HepG2 (cell line): ENCODE data around the gene IL2RG. TPM values are rescaled to one million over a fixed set of nuclear protein-coding genes. Genes with fewer than 3 reads are reported as not detected.

ENCODE experiments used
- ATAC-seq: fragments of 200-7000 bp; cut with Tn5 transposase; 3 replicates; pipeline ENCODE4 v1.9.1; 2020; ENCODE audit warnings: mild to moderate bottlenecking, moderate library complexity
- BruUV-seq: library from RNA; stranded (reverse); fragments of 400-500 nt; replicated peaks from 2 replicates; lab custom pipeline; 2021; lab: Mats Ljungman, UMichigan
- CTCF ChIA-PET: fragments of 300-600 bp; formaldehyde crosslinking; extraction: SDS; loops from one replicate; lab custom pipeline; 2021; ENCODE audit warnings: low total read pairs, inconsistent platforms, low intra/inter-chr PET ratio; lab: Yijun Ruan, JAX
- POLR2A ChIA-PET: fragments of 350-600 bp; sonication (Branson Sonifier 250); formaldehyde crosslinking; loops from one replicate; lab custom pipeline; 2020; ENCODE audit warnings: antibody characterized with exemption, inconsistent platforms; lab: Yijun Ruan, JAX
- DNase-seq: peaks from one replicate; pipeline ENCODE4 v3.0.0-alpha.2; 2015; ENCODE audit warnings: low spot score
- FAIRE-seq: peaks from 3 replicates; lab custom pipeline; 2011; peaks lifted over from hg19 to GRCh38; lab: Jason Lieb, UNC
- H2AFZ ChIP-seq: one replicate; pipeline ENCODE4 v1.6.1; 2011; ENCODE audit warnings: low read length, inconsistent platforms
- H3K27ac ChIP-seq: fragments of 300-600 bp; 3 replicates; pipeline ENCODE4 v1.8.0; 2011; ENCODE audit warnings: mixed run types, mild to moderate bottlenecking, mixed read lengths, low read length, inconsistent platforms; ENCODE audit not compliant: insufficient read depth; ENCODE audit errors: extremely low read length
- H3K27me3 ChIP-seq, 2 experiments: fragments of 200-600 bp in 1 of 2; 2 replicates in 1 of 2; 3 replicates in 1 of 2; pipeline versions ENCODE4 v1.6.0 to v1.8.0; 2011; ENCODE audit warnings: low read length in 2 of 2, mild to moderate bottlenecking in 2 of 2, moderate library complexity in 2 of 2, inconsistent platforms in 1 of 2; ENCODE audit not compliant: insufficient read depth in 2 of 2, control insufficient read depth in 1 of 2
- H3K36me3 ChIP-seq, 2 experiments: fragments of 200-600 bp in 1 of 2; replicated peaks in 1 of 2; 2 replicates in 1 of 2; 3 replicates in 1 of 2; pipeline versions ENCODE4 v1.5.1 to v1.8.0; 2011; ENCODE audit warnings: low read length in 2 of 2, inconsistent platforms in 1 of 2; ENCODE audit not compliant: insufficient read depth in 2 of 2, control insufficient read depth in 1 of 2
- H3K4me1 ChIP-seq: 2 replicates; pipeline ENCODE4 v1.5.1; 2012; ENCODE audit warnings: low read length, inconsistent platforms; ENCODE audit not compliant: insufficient read depth
- H3K4me2 ChIP-seq: 2 replicates; pipeline ENCODE4 v1.6.0; 2011; ENCODE audit warnings: low read depth, low read length, inconsistent platforms
- H3K4me3 ChIP-seq, 3 experiments: fragments of 200-600 bp in 1 of 3; sonication (generic), shearing (Covaris generic) in 1 of 3; replicated peaks in 1 of 3; 2 replicates each; pipeline ENCODE4 v1.5.1; 2011 to 2016; ENCODE audit warnings: low read length in 3 of 3, inconsistent platforms in 2 of 3, low read depth in 2 of 3, mild to moderate bottlenecking in 2 of 3, control low read depth in 1 of 3, mixed read lengths in 1 of 3; ENCODE audit not compliant: insufficient read depth in 1 of 3
- H3K79me2 ChIP-seq: one replicate; pipeline ENCODE4 v1.6.1; 2011; ENCODE audit warnings: low read length, inconsistent platforms; ENCODE audit not compliant: insufficient read depth
- H3K9ac ChIP-seq: 2 replicates; pipeline ENCODE4 v1.6.0; 2011; ENCODE audit warnings: mild to moderate bottlenecking, low read depth, low read length, inconsistent platforms; ENCODE audit not compliant: insufficient read depth
- H3K9me3 ChIP-seq: 2 replicates; pipeline ENCODE4 v1.5.1; 2012; ENCODE audit warnings: mild to moderate bottlenecking, low read length
- H4K20me1 ChIP-seq: 2 replicates; pipeline ENCODE4 v1.6.0; 2011; ENCODE audit warnings: inconsistent platforms, mild to moderate bottlenecking, low read length, moderate library complexity; ENCODE audit not compliant: insufficient read depth
- NAIF1 ChIP-seq: sonication (generic); formaldehyde crosslinking; IDR thresholded peaks from 2 replicates; pipeline ENCODE4 v1.5.0; 2020; ENCODE audit warnings: mild to moderate bottlenecking, missing genetic modification reagents, borderline replicate concordance
- ZNF558 ChIP-seq: sonication (generic); formaldehyde crosslinking; IDR thresholded peaks from 2 replicates; pipeline ENCODE4 v1.9.0; 2022; ENCODE audit warnings: mild to moderate bottlenecking, missing genetic modification reagents, borderline replicate concordance
- ZNF644 ChIP-seq: IDR thresholded peaks from 2 replicates; pipeline ENCODE4 v1.6.1; 2016; ENCODE audit warnings: low read depth
- WGBS: methylation state at CpG from one replicate; pipeline ENCODE4 v1.1.6; 2017; ENCODE audit warnings: low lambda C conversion rate; 5-methylcytosine and 5-hydroxymethylcytosine counted together
- in situ Hi-C: cut with HindIII; loops from 2 replicates; pipeline ENCODE4 v1.10.0; 2017; ENCODE audit warnings: low pct_unique_long_range_greater_than_20kb; ENCODE audit not compliant: extremely low pct_ligation_motif_present
- intact Hi-C: fragments of 100-400 bp; cut with micrococcal nuclease; formaldehyde crosslinking; loops from one replicate; pipeline ENCODE4 v1.10.0; 2022; ENCODE audit not compliant: unreplicated experiment
- polyA plus RNA-seq, 8 experiments: library from polyadenylated mRNA; depleted of rRNA in 3 of 8; stranded (reverse) in 7 of 8; unstranded in 1 of 8; fragments of >200 nt; fragmentation: Illumina TruSeq in 4 of 8; extraction: Trizol in 4 of 8; gene quantifications; 2 replicates each; pipeline versions ENCODE4 v1.2.1 to v1.2.3, GENCODE V29; 2011 to 2016; ENCODE audit warnings: low read depth in 4 of 8, missing spikeins in 1 of 8, mixed read lengths in 1 of 8; ENCODE audit not compliant: insufficient read depth in 1 of 8
- total RNA-seq, 5 experiments: library from RNA; depleted of rRNA; stranded (reverse); fragments of >200 nt; fragmentation: Illumina TruSeq; extraction: Trizol; gene quantifications; 2 replicates each; pipeline ENCODE4 v1.2.3, GENCODE V29; 2016; ENCODE audit warnings: low read depth in 1 of 5
- TF ChIP-seq, protein P1 (sequence below): sonication (generic); formaldehyde crosslinking; IDR thresholded peaks from 2 replicates; pipeline ENCODE4 v1.5.0; 2020; ENCODE audit warnings: mild to moderate bottlenecking, missing genetic modification reagents, borderline replicate concordance
- TF ChIP-seq, protein P2 (sequence below): sonication (generic); formaldehyde crosslinking; IDR thresholded peaks from 2 replicates; pipeline ENCODE4 v1.4.0; 2020; ENCODE audit warnings: missing genetic modification reagents, borderline replicate concordance

IL2RG gene
- total and polyA plus RNA-seq, 2 of the 13 experiments (the other 11 are each of a cell fraction or from before 2014, with no cell fraction given) = 0.98 TPM; not detected in 1

DNA sequence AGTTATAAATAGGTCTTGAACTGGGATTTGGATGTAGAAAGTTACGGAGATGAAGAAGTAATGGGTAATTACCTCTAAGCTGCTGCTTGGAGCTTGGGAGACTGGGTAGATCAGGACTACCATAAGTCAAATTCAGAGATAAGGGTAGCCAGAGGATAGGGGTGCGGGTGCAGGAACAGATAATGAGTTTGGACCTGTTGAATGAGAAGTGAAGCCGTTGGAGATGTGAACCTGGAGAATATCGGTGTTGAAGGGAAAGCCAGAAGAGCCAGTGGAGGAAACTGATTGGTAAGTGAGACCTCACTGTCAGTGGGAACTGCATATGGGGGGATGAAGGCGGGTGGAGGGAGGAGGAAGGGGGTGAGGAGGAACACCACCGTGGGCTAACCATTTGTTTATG lies 16.3 kb downstream of the IL2RG start:
- POLR2A ChIA-PET = no interaction called here
- Histone ChIP-seq H3K36me3 (no peaks in the 10 kb centered on the region), H3K4me3 (peak overlapping the region; percentile 66 to 75 (median 73)), H3K9me3 (no peaks in the 10 kb centered on the region), H3K27ac (peak overlapping the region; percentile 44)
- intact Hi-C loops = loop anchor here (5.0 kb wide), 1 partner anchor 87 kb away; no protein-coding TSS in a partner anchor
- no peak for ATAC-seq
- no peak for TF ChIP-seq ZNF558 (CRISPR knock-in tag)
- TF ChIP-seq, protein P1, sequence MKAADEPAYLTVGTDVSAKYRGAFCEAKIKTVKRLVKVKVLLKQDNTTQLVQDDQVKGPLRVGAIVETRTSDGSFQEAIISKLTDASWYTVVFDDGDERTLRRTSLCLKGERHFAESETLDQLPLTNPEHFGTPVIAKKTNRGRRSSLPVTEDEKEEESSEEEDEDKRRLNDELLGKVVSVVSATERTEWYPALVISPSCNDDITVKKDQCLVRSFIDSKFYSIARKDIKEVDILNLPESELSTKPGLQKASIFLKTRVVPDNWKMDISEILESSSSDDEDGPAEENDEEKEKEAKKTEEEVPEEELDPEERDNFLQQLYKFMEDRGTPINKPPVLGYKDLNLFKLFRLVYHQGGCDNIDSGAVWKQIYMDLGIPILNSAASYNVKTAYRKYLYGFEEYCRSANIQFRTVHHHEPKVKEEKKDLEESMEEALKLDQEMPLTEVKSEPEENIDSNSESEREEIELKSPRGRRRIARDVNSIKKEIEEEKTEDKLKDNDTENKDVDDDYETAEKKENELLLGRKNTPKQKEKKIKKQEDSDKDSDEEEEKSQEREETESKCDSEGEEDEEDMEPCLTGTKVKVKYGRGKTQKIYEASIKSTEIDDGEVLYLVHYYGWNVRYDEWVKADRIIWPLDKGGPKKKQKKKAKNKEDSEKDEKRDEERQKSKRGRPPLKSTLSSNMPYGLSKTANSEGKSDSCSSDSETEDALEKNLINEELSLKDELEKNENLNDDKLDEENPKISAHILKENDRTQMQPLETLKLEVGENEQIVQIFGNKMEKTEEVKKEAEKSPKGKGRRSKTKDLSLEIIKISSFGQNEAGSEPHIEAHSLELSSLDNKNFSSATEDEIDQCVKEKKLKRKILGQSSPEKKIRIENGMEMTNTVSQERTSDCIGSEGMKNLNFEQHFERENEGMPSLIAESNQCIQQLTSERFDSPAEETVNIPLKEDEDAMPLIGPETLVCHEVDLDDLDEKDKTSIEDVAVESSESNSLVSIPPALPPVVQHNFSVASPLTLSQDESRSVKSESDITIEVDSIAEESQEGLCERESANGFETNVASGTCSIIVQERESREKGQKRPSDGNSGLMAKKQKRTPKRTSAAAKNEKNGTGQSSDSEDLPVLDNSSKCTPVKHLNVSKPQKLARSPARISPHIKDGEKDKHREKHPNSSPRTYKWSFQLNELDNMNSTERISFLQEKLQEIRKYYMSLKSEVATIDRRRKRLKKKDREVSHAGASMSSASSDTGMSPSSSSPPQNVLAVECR = no peak
- TF ChIP-seq, all 625 proteins: peak for 0
- DNase-seq (no peak), FAIRE-seq (no peak)
- BruUV-seq = TSS peak; percentile 95
- WGBS = 52% methylated on average over 6 of the region's 6 CpGs
- Histone ChIP-seq H3K27me3 (no peaks in the 10 kb centered on the region; a peak in 1 of 5 replicates), H4K20me1 (no peaks in the 10 kb centered on the region), H3K4me1 (peaks cover 29% of the 10 kb centered on the region), H2AFZ (no peak overlapping the region), H3K4me2 (peak overlapping the region; percentile 83), H3K9ac (peak overlapping the region; percentile 66), H3K79me2 (no peaks in the 10 kb centered on the region)
- CTCF ChIA-PET = no interaction called here
- in situ Hi-C loops = no loop called here

DNA sequence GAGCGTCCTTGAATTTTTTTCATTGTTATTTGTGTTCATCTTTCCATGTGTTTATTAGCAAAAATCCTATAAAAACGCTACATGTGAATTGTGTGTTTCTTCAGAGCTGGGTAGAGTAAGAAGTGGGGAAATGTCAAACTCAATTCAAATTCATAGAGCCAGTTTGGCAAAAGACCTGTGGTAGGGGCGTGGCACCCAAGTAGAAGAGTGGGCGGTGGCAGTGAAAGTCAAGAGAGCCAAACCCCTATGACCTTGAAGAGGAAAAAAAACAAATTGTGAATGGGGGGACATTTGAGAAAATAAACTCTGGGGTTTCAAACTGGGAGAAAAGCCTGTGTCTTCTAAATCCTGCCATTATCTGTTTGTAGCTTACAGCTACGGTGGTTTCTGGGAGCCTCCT lies 20.1 kb downstream of the IL2RG start:
- no peaks in the 10 kb centered on the region for H3K9me3 ChIP-seq
- H3K4me3 ChIP-seq = no peak overlapping the region
- H4K20me1 ChIP-seq = no peaks in the 10 kb centered on the region
- H2AFZ ChIP-seq = no peak overlapping the region
- WGBS = 90% methylated on average over 5 of the region's 5 CpGs
- no peaks in the 10 kb centered on the region; a peak in 1 of 5 replicates for H3K27me3 ChIP-seq
- intact Hi-C loops (no loop called here), in situ Hi-C loops (no loop called here)
- POLR2A ChIA-PET = no interaction called here
- DNase-seq (no peak), FAIRE-seq (no peak), ATAC-seq (no peak)
- H3K9ac ChIP-seq = no peak overlapping the region
- H3K27ac ChIP-seq = no peak overlapping the region
- H3K4me1 ChIP-seq = peaks cover 12% of the 10 kb centered on the region
- H3K4me2 ChIP-seq = no peak overlapping the region
- no TSS peak for BruUV-seq
- no peaks in the 10 kb centered on the region for H3K36me3 ChIP-seq
- CTCF ChIA-PET = no interaction called here
- H3K79me2 ChIP-seq = no peaks in the 10 kb centered on the region
- TF ChIP-seq, protein P2, sequence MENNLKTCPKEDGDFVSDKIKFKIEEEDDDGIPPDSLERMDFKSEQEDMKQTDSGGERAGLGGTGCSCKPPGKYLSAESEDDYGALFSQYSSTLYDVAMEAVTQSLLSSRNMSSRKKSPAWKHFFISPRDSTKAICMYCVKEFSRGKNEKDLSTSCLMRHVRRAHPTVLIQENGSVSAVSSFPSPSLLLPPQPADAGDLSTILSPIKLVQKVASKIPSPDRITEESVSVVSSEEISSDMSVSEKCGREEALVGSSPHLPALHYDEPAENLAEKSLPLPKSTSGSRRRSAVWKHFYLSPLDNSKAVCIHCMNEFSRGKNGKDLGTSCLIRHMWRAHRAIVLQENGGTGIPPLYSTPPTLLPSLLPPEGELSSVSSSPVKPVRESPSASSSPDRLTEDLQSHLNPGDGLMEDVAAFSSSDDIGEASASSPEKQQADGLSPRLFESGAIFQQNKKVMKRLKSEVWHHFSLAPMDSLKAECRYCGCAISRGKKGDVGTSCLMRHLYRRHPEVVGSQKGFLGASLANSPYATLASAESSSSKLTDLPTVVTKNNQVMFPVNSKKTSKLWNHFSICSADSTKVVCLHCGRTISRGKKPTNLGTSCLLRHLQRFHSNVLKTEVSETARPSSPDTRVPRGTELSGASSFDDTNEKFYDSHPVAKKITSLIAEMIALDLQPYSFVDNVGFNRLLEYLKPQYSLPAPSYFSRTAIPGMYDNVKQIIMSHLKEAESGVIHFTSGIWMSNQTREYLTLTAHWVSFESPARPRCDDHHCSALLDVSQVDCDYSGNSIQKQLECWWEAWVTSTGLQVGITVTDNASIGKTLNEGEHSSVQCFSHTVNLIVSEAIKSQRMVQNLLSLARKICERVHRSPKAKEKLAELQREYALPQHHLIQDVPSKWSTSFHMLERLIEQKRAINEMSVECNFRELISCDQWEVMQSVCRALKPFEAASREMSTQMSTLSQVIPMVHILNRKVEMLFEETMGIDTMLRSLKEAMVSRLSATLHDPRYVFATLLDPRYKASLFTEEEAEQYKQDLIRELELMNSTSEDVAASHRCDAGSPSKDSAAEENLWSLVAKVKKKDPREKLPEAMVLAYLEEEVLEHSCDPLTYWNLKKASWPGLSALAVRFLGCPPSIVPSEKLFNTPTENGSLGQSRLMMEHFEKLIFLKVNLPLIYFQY = no peak
- TF ChIP-seq NAIF1 (no peak), ZNF644 (CRISPR knock-in tag) (no peak)
